ENCODE measurements around the gene FGD5.

The FGD5 gene

GRCh38 chr3:14814411-14814871, 4.3 kb upstream of the FGD5 start:
- Histone ChIP-seq H3K9me3 (ENCODE audit: low read length) (no peaks in the 10 kb centered on the region), H2AFZ (ENCODE audit: low read length) (no peak overlapping the region), H3F3A (ENCODE audit: insufficient read depth, low read length) (no peaks in the 10 kb centered on the region), H3K27ac (ENCODE audit: low read depth, low read length, poor library complexity, severe bottlenecking) (no peak overlapping the region), H4K20me1 (ENCODE audit: insufficient read depth, low read length) (no peaks in the 10 kb centered on the region), H3K4me1 (ENCODE audit: insufficient read depth, low read length, severe bottlenecking) (no peaks in the 10 kb centered on the region), H3K9ac (ENCODE audit: low read length) (no peak overlapping the region), H3K36me3 (ENCODE audit: insufficient read depth, low read length) (no peaks in the 10 kb centered on the region), H3K9me2 (ENCODE audit: low read depth, low read length) (no peaks in the 10 kb centered on the region), H3K27me3 (ENCODE audit: insufficient read depth, low read length) (no peaks in the 10 kb centered on the region; the same call in 1 of the 2 replicates), H3K79me2 (ENCODE audit: insufficient read depth, low read length) (no peaks in the 10 kb centered on the region), H3K4me3 (ENCODE audit: low read depth, low read length, poor library complexity, severe bottlenecking) (no peak overlapping the region), H3K4me2 (ENCODE audit: low read length) (no peak overlapping the region)
- TF ChIP-seq, protein P1, sequence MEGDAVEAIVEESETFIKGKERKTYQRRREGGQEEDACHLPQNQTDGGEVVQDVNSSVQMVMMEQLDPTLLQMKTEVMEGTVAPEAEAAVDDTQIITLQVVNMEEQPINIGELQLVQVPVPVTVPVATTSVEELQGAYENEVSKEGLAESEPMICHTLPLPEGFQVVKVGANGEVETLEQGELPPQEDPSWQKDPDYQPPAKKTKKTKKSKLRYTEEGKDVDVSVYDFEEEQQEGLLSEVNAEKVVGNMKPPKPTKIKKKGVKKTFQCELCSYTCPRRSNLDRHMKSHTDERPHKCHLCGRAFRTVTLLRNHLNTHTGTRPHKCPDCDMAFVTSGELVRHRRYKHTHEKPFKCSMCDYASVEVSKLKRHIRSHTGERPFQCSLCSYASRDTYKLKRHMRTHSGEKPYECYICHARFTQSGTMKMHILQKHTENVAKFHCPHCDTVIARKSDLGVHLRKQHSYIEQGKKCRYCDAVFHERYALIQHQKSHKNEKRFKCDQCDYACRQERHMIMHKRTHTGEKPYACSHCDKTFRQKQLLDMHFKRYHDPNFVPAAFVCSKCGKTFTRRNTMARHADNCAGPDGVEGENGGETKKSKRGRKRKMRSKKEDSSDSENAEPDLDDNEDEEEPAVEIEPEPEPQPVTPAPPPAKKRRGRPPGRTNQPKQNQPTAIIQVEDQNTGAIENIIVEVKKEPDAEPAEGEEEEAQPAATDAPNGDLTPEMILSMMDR (IDR thresholded peaks at IDR 0.05; ENCODE audit: low read length): no peak
- TF ChIP-seq EZH2 (IDR thresholded peaks at IDR 0.05; ENCODE audit: borderline replicate concordance, low read length): no peak

DNA sequence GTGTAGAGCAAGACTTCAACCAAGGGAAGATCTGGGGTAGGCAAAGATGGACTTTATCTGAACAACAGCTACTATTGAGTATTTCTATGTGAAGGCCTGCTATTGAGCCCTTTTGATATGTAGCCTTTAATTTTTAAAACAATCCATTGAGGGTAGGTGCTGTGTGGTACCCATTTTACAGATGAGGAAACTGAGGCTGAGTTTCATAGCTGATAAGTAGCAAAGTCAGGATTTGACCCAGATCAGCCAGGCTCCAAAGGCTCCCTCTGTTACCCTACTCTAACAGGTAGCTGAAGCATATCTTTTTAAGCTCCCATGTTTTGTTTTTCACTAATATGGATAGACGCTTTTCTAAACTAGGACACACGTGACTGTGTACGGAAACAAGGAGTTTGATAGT, 2.4 kb upstream of the FGD5 start:
- H3K4me3 ChIP-seq (ENCODE audit: low read depth, low read length, poor library complexity, severe bottlenecking): no peak overlapping the region
- no peak overlapping the region for H3K27ac ChIP-seq (ENCODE audit: low read depth, low read length, poor library complexity, severe bottlenecking)
- no peaks in the 10 kb centered on the region for H4K20me1 ChIP-seq (ENCODE audit: insufficient read depth, low read length)
- no peaks in the 10 kb centered on the region for H3K4me1 ChIP-seq (ENCODE audit: insufficient read depth, low read length, severe bottlenecking)
- H3K9ac ChIP-seq (ENCODE audit: low read length): no peak overlapping the region
- H3K36me3 ChIP-seq (ENCODE audit: insufficient read depth, low read length): no peaks in the 10 kb centered on the region
- no peaks in the 10 kb centered on the region for H3K9me2 ChIP-seq (ENCODE audit: low read depth, low read length)
- no peaks in the 10 kb centered on the region for H3F3A ChIP-seq (ENCODE audit: insufficient read depth, low read length)
- H3K4me2 ChIP-seq (ENCODE audit: low read length): no peak overlapping the region
- TF ChIP-seq, protein P1 (IDR thresholded peaks at IDR 0.05; ENCODE audit: low read length): no peak
- no peak for TF ChIP-seq EZH2 (IDR thresholded peaks at IDR 0.05; ENCODE audit: borderline replicate concordance, low read length)
- no peak overlapping the region for H2AFZ ChIP-seq (ENCODE audit: low read length)
- no peaks in the 10 kb centered on the region for H3K9me3 ChIP-seq (ENCODE audit: low read length)
- no peaks in the 10 kb centered on the region; the same call in 1 of the 2 replicates for H3K27me3 ChIP-seq (ENCODE audit: insufficient read depth, low read length)
- no peaks in the 10 kb centered on the region for H3K79me2 ChIP-seq (ENCODE audit: insufficient read depth, low read length)

GRCh38 chr3:14819671-14820070, 909 bp downstream of the FGD5 start:
- no peaks in the 10 kb centered on the region for H3K36me3 ChIP-seq (ENCODE audit: insufficient read depth, low read length)
- no peaks in the 10 kb centered on the region for H3K79me2 ChIP-seq (ENCODE audit: insufficient read depth, low read length)
- no peak overlapping the region for H2AFZ ChIP-seq (ENCODE audit: low read length)
- H3K9ac ChIP-seq (ENCODE audit: low read length): no peak overlapping the region
- H3K9me2 ChIP-seq (ENCODE audit: low read depth, low read length): no peaks in the 10 kb centered on the region
- H3K4me1 ChIP-seq (ENCODE audit: insufficient read depth, low read length, severe bottlenecking): no peaks in the 10 kb centered on the region
- no peaks in the 10 kb centered on the region for H3K9me3 ChIP-seq (ENCODE audit: low read length)
- H3K4me2 ChIP-seq (ENCODE audit: low read length): no peak overlapping the region
- H3K4me3 ChIP-seq (ENCODE audit: low read depth, low read length, poor library complexity, severe bottlenecking): no peak overlapping the region
- H4K20me1 ChIP-seq (ENCODE audit: insufficient read depth, low read length): no peaks in the 10 kb centered on the region
- TF ChIP-seq, protein P1 (IDR thresholded peaks at IDR 0.05; ENCODE audit: low read length): no peak
- TF ChIP-seq EZH2 (IDR thresholded peaks at IDR 0.05; ENCODE audit: borderline replicate concordance, low read length): no peak
- no peaks in the 10 kb centered on the region; the same call in 1 of the 2 replicates for H3K27me3 ChIP-seq (ENCODE audit: insufficient read depth, low read length)
- no peaks in the 10 kb centered on the region for H3F3A ChIP-seq (ENCODE audit: insufficient read depth, low read length)
- no peak overlapping the region for H3K27ac ChIP-seq (ENCODE audit: low read depth, low read length, poor library complexity, severe bottlenecking)
